ENCODE results near the gene SH3GL1.
"Not testable (repeated sequence)": the region's sequence is repeated elsewhere in the genome, so short reads cannot be mapped to it uniquely, and the experiment has no call there.

SH3GL1 gene

GRCh38 chr19:4342615-4343369 lies 57.6 kb downstream of the SH3GL1 start:
- DNase-seq, result peak; percentile 99

- DNase-seq, result no peak
These were observed 58.1 kb downstream of the SH3GL1 start for GRCh38 chr19:4342314-4342614.

- peak; percentile 11 for DNase-seq
These were observed 61.6 kb downstream of the SH3GL1 start, which contains the start of gene STAP2 for GRCh38 chr19:4338441-4339355. Gene STAP2, minus strand, starts transcription at chr19:4338827. Its CDS starts 74 bp downstream, at chr19:4338753.

GRCh38 chr19:4337906-4338440 lies 62.4 kb downstream of the SH3GL1 start:
- DNase-seq, result peak; percentile 11

- no peak for DNase-seq
These were observed 65.3 kb downstream of the SH3GL1 start for GRCh38 chr19:4334929-4335570.

- DNase-seq, result no peak
These were observed 70.5 kb downstream of the SH3GL1 start for GRCh38 chr19:4329858-4330257.

- not testable (repeated sequence) for DNase-seq
These were observed 71.2 kb downstream of the SH3GL1 start for GRCh38 chr19:4328991-4329681.

- no peak for DNase-seq
These were observed 71.9 kb downstream of the SH3GL1 start for GRCh38 chr19:4328243-4328990.

- no peak for DNase-seq
These were observed 72.5 kb downstream of the SH3GL1 start for GRCh38 chr19:4327877-4328242.

- no peak for DNase-seq
These were observed 73.0 kb downstream of the SH3GL1 start for GRCh38 chr19:4327252-4327876.

- no peak for DNase-seq
These were observed 73.5 kb downstream of the SH3GL1 start for GRCh38 chr19:4326837-4327251.

- no peak for DNase-seq
These were observed 74.0 kb downstream of the SH3GL1 start for GRCh38 chr19:4326215-4326836.

GRCh38 chr19:4324228-4324627 lies 76.1 kb downstream of the SH3GL1 start:
- no peak for DNase-seq

- DNase-seq, result no peak
These were observed 76.7 kb downstream of the SH3GL1 start for GRCh38 chr19:4323692-4324091.

GRCh38 chr19:4322942-4323665 lies 77.2 kb downstream of the SH3GL1 start:
- DNase-seq, result no peak

GRCh38 chr19:4320419-4320818 lies 79.9 kb downstream of the SH3GL1 start:
- no peak for DNase-seq

- DNase-seq, result no peak
These were observed 81.2 kb downstream of the SH3GL1 start for GRCh38 chr19:4319067-4319718.

GRCh38 chr19:4318460-4318859 lies 81.9 kb downstream of the SH3GL1 start:
- DNase-seq, result no peak

GRCh38 chr19:4316956-4317355 lies 83.4 kb downstream of the SH3GL1 start:
- DNase-seq, result no peak
